Measurements from ENCODE around the gene AKNA.
"Not testable (repeated sequence)": the region's sequence is repeated elsewhere in the genome, so short reads cannot be mapped to it uniquely, and the experiment has no call there.

The AKNA gene

DNA sequence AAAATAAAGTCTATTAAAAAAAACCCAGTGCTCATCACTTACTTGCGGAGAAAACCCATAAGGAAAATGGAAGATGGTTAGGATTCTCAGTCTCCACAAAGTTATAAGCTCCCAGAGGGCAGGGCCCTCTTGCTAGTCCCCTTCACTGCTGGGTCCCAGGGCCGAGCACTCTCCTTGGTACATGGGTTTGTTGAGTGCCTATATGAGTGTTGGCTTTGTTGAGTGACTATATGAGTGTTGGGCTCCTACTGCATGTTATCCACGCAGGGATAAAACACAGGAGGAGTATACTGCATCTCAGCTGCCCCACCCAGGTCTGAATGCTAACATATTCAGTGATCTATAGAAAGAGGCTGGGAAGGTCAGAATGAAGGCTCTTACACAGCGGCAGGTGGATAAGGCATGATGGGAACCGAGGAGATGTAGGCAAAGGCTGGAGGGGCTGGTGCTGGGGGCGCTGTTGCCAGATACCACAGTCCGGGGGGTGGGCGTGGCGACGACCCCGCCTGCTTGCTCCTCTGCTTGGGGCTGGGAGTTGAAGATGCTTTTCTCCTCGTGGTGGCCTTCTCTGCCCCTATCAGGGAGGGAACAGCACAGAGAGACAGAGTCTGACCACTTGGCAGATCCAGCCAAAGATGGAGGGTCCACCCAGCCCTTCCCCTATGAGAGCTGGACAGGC is 46.5 kb downstream of the AKNA start:
- DNase-seq (ENCODE audit: low spot score) = no peak

- peak; percentile 88 for DNase-seq (ENCODE audit: low spot score)
Measured at GRCh38 chr9:114339130-114339908, 48.5 kb downstream of the AKNA start.

DNA sequence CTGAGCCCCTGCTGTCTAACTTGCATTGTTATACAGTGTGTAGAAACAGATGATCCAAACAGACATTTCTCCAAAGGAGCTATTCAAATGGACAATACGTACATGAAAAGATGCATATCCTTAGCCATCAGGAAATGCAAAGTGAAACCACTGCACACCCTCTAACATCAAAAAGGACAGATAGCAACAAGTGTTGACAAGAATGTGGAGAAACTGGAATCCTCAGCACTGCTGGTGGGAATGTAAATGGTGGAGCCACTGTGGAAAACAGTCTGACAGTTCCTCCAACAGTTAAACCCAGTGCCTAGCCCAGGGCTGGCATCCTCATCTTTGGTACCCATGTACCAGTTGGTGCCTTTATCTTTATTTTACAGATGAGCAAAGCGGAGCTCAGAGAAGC is 49.6 kb downstream of the AKNA start:
- no peak for DNase-seq (ENCODE audit: low spot score)

- DNase-seq (ENCODE audit: low spot score) = no peak
Measured at GRCh38 chr9:114336699-114337395, 50.9 kb downstream of the AKNA start.

DNA sequence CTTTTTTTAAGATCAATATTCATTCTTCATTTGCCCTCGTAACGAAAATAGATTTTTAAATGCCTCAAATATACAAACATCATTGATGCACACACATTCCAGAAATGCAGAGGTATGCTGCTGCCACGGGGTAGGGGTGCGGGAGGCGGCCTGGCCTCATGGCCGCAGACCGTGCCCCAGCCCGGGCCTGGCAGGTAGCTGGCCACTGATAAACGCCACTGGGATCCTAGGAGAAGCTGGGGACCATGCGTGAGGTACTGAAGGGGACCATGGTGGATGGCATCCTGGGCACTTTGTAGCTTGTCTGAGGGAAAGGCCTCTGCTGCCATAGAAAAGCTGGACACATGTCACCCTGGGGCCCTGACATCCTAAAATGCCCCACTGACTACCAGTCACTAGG is 51.6 kb downstream of the AKNA start:
- DNase-seq (ENCODE audit: low spot score) = no peak

GRCh38 chr9:114335745-114336144 is 52.0 kb downstream of the AKNA start:
- no peak for DNase-seq (ENCODE audit: low spot score)

DNA sequence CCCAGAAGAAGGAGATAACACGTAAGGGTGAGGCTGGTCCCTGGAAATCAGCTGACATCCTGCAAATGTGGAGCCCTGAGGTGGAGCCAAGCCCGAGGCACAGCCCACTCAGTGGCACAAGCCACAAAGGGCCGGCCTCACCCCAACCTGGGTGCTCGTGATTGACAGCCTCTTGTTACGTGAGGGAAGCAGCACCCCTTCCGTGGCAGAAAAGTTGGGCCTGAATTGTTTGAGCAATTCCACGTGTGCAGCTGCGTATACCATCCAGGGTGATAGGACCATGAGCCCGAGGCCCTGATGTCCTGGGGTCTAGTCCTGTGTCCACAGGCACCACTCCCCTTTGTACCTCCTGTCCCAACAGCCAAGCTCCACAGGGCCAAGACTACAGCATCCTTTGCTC is 53.3 kb downstream of the AKNA start:
- DNase-seq (ENCODE audit: low spot score) = no peak

DNA sequence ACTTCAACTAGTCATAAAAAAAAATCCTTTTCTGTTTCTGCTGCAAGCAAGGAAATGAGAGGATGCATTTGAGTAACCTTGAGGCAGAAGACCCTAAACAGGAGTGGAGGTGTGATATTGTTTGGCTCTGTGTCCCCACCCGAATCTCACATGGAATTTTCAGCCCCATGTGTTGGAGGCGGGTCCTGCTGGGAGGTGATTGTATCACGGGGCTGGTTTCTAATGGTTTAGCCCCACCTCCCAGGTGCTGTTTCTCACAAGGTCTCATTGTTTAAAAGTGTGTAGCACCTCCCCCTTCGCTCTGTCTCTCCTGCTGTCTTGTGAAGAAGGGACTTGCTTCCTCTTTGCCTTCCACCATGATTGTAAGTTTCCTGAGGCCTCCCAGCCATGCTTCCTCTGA is 54.1 kb downstream of the AKNA start:
- not testable (repeated sequence) for DNase-seq (ENCODE audit: low spot score)

DNA sequence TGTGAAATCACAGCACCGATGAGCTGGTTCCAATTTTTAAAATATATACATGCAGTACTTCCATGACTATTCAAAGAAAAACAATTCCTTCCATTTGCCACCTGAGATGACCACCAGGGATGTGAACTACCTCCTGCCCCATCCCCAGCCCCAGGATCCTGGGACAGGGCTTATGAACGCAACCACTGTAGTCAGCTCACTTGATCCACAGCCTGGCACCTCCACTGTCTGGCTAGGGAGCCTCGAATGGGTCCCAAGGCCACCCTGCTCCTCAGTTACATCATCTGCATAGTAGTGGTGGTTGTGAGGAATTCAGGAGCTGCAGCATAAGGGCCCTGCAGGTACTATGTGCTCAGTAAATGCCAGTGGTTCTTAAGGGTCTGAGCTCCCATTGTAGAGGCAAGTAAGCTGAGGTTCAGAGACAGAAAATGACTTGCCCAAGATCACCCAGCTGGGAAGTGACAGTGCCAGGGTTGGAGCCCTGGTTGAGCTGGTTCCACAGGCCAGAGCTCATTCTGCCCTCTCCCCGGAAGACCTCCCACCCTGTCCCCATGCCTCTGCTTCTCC is 55.2 kb downstream of the AKNA start:
- DNase-seq (ENCODE audit: low spot score) = not testable (repeated sequence)

- not testable (repeated sequence) for DNase-seq (ENCODE audit: low spot score)
Measured at GRCh38 chr9:114331229-114332195, 56.3 kb downstream of the AKNA start.

DNA sequence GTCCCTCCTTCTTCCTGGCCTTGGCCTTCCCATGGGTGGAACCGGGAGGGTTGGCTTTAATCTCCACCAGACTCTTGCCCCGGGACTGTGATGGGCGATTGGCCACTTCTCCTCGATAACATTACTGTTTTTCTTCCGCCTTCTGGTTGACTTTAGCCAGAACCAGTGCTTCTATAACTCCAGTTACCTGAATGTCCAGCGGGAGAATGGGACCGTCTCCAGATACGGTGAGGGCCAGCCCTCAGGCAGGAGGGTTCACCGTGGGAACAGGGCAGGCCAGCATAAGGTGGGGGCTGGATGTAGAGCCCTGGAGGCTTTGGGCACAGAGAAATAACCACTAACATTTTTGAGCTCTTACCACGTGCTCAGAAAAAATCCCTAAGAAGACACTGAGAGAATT is 57.1 kb downstream of the AKNA start:
- DNase-seq (ENCODE audit: low spot score) = no peak

GRCh38 chr9:114329625-114330022 is 58.2 kb downstream of the AKNA start, which contains the start of gene ORM2:
ORM2 (plus strand) TSS chr9:114329869; CDS start chr9:114329905, 36 bp downstream.
- not testable (repeated sequence) for DNase-seq (ENCODE audit: low spot score)

GRCh38 chr9:114328937-114329624 is 58.7 kb downstream of the AKNA start:
- not testable (repeated sequence) for DNase-seq (ENCODE audit: low spot score)

DNA sequence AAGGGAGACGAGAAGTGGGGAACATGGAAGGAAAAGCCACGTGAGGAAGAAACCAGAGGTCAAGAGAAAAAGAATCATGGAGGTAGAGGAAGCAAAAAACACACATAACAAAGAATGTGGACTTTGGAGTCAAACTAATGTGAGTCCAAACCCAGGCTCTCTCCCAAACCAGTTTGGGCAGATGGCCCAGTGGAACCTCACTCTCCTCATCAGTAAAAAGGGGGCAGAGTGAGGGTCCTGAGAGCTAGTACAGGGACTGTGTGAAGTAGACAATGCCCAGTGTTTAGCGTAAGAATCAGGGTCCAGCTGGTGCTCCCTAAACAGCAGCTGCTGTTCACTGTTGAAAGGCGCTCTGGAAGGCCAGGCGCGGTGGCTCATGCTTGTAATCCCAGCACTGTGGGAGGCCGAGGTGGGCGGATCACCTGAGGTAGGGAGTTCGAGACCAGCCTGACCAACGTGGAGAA is 59.4 kb downstream of the AKNA start:
- DNase-seq (ENCODE audit: low spot score) = not testable (repeated sequence)

DNA sequence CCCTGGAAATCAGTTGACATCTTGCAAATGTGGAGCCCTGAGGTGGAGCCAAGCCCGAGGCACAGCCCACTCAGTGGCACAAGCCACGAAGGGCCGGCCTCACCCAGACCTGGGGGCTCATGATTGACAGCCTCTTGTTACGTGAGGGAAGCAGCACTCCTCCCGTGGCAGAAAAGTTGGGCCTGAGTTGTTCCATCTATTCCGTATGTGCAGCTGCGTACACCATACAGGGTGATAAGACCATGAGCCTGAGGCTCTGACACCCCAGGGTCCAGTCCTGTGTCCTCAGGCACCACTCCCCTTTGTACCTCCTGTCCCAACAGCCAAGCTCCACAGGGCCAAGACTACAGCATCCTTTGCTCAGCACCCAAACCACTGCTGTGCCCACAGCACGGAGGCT is 60.0 kb downstream of the AKNA start:
- no peak for DNase-seq (ENCODE audit: low spot score)

GRCh38 chr9:114325684-114326254 is 62.0 kb downstream of the AKNA start:
- not testable (repeated sequence) for DNase-seq (ENCODE audit: low spot score)

GRCh38 chr9:114324965-114325364 is 62.8 kb downstream of the AKNA start:
- not testable (repeated sequence) for DNase-seq (ENCODE audit: low spot score)

GRCh38 chr9:114324492-114324891 is 63.3 kb downstream of the AKNA start:
- DNase-seq (ENCODE audit: low spot score) = no peak

DNA sequence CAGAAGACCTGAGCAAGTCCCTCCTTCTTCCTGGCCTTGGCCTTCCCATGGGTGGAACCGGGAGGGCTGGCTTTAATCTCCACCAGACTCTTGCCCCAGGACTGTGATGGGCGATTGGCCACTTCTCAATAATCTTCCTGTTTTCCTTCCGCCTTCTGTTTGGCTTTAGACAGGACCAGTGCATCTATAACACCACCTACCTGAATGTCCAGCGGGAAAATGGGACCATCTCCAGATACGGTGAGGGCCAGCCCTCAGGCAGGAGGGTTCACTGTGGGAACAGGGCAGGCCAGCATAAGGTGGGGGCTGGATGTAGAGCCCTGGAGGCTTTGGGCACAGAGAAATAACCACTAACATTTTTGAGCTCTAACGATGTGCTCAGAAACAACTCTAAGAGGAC is 63.9 kb downstream of the AKNA start:
- DNase-seq (ENCODE audit: low spot score) = not testable (repeated sequence)

Data from GM03348 (cell line).